Occipital lobe (tissue), 2 donors: ENCODE data around the gene AGK. TPM values are rescaled to one million over a fixed set of nuclear protein-coding genes. Genes with fewer than 3 reads are reported as not detected.
"Not testable (repeated sequence)": the region's sequence is repeated elsewhere in the genome, so short reads cannot be mapped to it uniquely, and the experiment has no call there.

Source experiments
- DNase-seq: peaks from one replicate; lab custom pipeline; 2025; lab: John Stamatoyannopoulos, UW
- total RNA-seq: library from RNA; depleted of rRNA; stranded (reverse); fragments of >200 nt; gene quantifications from one replicate; pipeline ENCODE4 v1.2.3, GENCODE V29; 2014

The AGK gene
- total RNA-seq, 1 donor from 2014 or later = 45.2 TPM

DNA sequence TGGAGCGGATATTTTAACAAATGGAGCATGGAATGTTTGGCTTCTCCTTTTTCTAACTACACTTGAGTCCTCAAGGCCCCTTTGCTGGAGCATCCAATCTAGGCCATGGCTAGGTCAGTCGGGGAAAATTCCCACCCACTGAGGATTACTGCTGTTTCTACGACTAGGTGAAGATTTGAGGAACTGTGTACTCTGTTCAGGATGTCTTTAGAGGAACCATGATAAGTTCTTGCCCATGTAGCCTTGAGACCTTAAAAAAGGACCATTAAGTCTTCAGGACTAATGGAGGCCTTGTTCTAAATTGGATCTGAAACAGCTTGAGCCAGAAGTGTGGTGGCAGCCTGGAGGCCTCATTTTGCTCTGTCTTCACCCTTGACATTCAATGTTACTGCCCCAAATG lies 6.2 kb downstream of the AGK start:
- no peak for DNase-seq

DNA sequence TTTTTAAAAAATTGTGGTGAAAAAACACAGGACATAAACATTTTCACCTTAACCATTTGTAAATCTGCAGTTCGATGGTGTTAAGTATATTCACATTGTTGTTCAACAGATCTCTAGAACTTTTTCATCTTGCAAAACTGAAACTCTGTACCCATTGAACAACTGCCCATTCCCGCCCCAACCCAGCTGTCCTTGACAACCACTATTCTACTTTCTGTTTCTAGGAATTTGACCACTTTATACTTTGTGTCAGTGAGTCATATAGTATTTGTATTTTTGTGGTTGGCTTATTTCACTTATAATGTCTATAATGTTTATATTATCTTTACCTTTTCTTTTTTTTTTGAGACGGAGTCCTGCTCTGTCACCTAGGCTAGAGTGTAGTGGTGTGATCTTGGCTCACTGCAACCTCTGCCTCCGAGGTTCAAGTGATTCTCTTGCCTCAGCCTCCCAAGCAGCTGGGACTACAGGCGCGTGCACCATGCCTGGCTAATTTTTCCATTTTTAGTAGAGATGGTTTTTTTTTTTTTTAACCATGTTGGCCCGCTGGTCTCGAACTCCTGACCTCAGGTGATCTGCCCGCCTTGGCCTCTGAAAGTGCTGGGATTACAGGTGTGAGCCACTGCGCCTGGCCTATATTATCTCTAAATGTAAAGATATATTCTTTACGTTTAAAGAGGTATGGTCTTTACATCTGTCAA lies 6.8 kb downstream of the AGK start:
- not testable (repeated sequence) for DNase-seq

DNA sequence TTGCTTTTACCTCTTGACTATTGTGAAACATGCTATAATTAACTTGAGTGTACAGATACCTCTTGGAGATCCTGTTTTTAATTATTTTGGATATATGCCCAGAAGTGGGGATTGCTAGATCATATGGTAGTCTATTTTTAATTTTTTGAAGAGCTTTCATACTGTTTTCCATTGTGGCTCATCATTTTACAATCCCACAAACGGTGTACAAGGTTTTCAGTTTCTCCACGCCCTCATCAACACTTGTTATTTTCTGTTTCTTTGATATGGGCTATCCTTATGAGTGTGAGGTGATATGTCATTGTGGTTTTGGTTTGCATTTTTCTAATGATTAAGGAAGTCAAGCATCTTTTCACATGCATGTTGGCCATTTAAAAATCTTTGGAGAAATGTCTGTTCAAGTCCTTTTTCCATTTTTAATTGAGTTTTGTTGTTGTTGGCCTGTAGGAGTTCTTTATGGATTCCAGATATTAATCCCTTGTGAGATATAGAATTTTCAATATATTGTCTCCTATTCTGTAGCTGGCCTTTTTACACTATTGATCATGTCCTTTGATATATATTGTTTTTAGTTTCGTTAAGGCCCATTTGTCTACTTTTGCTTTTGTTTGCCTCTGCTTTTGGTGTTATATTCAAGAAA lies 7.5 kb downstream of the AGK start:
- DNase-seq = no peak

DNA sequence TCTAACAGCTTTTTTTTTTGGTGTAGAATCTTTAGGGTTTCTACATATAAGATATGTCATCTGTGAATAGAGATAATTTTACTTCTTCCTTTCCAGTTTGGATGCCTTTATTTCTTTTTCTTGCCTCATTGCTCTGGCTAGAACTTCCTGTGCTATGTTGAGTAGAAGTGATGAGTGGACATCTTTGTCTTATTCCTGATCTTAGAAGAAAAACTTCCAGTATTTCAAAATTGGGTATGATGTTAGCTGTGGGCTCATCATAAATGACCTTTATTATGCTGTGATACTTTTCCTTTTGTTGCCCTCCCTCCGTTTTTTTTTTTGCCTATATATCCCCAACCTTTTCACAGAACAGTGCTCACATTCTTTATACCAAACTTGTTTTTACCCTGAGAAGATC lies 8.8 kb downstream of the AGK start:
- no peak for DNase-seq

DNA sequence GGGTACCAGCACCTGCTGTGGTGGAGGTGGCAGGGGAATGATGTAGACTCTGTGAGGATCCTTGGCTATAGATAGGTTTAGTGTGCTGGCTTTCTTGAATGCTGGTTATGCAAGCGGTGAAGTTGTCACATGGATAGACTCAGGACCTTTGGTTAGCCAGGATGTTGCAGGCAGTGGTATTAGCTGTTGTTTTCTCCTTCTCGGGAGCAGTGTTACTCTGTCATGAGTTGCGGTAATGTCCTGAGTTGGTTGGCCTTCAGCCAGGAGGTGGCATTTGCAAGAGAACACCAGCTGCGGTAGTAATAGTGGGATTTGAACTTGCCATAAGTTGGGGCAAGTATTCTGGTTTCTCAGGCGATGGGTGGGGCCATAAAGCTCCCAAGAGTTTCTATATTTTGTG lies 10.8 kb downstream of the AGK start:
- DNase-seq = no peak

DNA sequence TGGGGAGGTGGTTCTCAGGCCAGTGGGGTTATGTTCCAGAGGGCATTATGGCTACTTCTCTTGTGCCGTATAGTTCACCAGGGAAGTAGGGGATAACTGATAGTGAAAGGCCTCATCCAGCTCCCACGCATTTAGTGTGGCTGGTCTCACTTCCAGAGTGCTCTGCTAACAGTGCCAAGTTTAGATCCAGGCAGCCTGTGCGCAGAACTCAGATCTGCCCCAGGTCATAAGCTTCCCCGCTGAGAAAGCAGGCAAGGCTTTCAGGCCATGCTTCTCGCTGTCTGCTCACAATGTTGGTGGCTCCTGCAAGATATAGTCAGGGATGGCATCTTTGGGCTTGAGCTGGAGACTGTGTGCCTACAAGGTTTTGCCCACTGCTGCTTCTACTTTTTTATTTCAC lies 11.3 kb downstream of the AGK start:
- DNase-seq = no peak

DNA sequence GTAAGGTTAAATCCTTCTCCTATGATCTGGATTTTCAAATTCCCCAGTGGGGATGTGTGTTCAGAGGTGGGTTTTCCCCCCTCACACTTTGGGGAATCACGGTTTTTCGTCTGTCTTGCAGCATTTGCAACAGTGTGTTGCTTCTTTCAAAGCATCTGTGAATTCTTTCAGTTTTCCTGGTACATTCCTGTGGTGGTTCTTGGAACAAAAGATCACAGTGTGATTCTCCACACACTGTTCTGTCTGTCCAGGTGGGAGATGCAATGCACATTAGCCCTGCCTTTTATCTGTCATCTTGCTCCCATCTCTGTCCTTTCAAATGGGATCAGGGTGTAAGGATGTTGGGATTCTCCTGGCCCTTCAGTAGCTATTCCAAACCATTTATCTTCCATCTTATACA lies 11.8 kb downstream of the AGK start:
- no peak for DNase-seq

DNA sequence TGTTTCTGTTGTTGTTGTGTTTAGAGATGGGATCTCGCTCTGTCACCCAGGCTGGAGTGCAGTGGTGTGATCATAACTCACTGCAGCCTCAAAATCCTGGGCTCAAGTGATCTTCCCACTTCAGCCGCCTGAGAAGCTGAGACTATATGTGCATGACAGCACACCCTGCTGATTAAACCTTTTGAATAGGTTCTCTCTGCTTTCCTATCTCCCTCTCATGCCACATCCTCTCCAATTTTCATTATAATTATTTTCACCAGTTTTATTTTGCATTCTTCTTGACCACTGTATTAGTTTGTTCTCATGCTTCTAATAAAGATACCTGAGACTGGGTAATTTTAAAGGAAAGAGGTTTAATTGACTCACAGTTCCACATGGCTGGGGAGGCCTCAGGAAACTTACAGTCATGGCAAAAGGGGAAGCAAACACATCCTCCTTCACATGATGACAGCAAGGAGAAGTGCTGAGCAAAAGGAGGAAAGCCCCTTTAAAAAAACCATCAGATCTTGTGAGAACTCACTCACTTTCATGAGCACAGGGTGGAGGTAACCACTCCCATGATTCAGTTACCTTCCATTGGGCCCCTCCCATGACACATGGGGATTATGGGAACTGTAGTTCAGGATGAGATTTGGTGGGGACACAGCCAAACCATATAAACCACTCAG lies 12.9 kb downstream of the AGK start:
- no peak for DNase-seq

DNA sequence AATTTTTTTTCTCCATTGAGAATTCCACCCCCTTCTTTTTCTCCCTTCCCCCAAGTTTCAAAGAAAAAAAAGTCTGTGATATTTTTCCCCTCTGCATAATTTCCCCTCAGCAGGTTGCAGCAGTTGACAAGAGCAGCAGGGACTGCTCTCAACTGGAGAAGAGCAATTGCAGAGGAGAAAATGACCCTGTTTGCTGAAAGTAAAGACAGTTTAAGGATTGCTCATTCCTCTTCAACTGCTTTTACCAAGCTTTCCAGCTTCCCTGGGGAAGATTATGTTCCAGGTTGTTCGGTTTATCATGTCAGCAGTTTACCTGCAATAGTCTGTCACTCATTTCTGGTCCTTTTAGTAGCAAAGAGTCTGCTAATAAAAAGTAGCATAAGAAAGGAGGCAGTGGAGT lies 16.2 kb downstream of the AGK start:
- no peak for DNase-seq

DNA sequence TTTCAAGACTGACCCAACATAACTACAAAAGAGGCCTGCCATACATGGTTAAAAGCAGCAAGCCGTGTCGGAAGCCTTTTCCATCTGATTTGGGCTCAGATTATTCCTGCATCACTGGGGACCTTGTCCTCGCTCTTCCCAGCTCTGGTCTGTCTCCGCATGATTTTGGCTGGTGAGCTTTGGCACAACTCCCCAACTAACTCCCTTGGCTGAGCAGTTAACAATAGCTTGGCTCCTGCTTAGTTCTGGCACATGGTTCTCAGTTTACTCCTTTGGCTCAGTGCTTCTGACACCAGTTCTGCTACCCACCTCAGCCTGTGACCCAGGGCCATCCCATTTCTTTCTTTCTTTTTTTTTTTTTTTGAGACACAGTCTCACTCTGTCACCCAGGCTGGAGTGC lies 17.0 kb downstream of the AGK start:
- no peak for DNase-seq

DNA sequence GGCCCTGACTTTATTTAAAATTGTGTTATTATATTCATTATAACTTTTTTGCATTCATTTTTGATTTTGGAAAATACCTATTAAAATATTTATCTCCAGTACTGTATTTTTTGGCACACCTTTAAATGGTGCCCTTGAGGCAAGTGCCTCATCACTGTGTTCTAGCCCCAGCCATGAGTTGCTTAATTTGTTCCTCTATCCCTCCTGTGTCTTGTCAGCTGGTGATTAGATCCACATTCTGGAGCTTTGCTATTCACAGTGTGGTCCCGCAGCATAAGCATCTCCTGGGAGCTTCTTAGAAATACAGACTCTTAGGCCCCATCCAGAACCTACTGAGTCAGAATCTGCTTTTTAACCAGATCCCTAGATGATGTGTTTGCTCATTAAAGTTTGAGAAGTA lies 19.8 kb downstream of the AGK start:
- no peak for DNase-seq

DNA sequence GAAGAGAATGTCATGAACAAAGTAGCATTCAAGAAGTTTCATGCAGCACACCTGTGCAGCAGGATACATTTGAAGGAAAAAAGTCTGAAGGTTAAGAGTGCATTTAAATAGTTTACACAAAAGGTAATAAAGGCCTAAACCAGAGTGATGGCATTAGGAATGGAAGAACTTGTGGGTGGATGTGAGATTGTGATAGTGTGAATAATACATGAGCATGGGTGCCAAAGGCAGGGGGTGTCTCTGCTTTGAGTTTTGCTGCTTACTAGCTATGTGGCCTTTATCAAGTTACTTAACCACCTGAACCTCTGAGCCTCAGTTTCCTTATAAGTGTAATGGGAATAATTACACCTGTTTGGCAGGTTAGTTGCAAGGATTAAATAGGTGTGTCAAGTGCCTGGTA lies 21.0 kb downstream of the AGK start:
- DNase-seq = no peak

DNA sequence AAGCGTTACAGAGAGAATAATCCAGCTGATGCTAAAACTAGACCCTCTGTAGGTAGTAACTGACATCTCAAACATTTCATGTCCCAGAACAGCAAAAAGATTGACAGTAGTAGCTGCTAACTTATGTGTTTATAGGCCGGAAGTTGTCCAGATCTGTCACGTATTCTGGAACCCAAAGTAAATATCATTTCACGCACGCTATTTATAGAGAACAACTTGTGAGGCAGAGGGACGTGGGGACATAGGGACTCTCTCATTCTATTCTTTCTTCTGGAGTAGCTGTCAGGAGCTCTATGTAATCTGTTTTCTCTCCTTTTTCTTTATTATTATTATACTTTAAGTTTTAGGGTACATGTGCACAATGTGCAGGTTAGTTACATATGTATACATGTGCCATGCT lies 22.3 kb downstream of the AGK start:
- DNase-seq = no peak

DNA sequence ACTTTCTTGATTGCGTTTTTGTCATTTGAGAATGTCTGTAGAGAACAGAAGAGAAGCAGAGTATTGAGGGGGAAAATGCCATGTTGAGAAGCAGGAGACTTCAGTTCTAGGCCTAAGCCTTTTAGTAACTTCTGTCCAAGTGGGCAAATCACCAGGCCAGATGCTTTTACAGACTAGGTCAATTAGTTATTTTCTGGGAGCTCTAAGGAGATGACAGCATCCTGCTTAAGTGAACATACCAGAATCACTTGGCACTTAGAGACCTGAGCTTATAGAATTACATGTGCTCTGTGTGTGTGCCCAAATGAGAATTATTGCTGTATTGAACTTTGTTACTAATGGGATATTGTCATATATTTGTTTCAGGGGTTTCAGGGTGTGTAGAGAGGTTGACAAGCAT lies 24.0 kb downstream of the AGK start:
- no peak for DNase-seq

DNA sequence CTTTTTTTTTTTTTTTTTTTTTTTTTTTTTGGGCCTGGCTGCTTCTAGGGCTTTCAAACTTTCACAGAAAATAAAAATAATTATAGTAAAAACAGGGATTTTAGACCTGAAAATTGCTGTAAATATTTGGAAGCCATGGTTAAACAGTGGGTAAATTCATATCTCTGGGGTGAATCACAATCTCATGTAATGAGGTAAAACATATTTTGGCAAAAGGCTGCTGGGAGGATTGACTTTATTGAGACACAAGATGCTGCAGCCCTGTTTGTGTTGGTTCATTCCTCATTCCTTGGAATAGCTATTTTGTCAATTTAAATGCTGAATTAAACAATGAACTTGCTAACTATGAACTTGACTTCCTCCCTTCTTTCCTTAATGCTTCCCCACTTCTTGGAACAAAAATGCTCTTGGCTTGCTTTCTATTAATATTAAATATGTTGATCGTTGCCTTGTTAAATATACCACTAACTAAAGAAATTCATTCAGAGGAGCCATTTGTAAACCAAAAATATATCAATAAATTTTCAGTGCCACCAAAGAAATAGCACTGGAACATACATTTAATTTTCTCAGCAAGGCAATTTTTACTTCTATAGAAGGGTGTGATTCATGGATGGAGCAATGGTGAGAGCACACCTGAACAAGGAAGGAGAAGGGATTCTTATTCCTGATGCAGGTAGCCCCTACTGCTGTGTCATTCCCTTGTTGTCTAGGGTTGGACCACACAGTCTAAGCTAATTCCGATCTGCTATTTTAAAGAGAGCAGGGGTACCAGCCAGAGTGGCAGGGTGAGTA lies 24.6 kb downstream of the AGK start:
- DNase-seq = no peak

DNA sequence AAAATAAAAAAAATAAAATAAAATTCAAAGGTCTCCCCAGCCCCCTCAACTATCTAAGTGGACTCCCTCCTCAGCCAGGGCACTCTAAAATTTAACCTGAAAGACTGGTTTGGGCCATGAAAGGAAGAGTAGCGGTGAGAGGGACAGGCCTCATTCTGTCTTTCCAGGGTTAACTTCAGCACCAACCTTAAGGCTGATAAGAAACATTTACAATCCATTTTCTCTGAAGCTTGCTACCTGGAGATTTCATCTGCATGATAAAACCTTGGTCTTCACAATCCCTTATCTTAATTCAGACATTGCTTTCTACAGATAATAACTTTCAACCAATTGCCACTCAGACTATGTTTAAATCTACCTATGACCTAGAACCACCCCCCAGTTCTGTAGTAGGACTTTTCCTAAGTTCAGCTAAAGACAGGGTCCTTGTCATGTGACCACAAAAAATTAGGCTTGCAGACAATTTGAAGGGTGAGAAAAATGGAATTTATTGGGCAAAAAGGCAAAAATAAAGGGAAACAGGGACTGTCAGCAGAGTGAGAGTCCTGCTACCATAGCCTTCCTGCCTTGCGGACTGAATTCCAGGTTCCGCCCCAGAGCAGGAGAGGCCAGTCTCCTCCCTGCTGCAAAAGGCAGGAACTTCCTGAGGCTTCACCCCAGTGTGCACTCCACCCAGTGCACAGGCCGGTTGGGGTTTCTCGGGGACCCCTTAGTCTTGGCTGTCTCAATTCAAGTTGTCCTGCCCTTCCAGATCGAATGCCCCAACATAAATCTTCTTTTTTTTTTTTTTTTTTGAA lies 26.0 kb downstream of the AGK start:
- DNase-seq = no peak

DNA sequence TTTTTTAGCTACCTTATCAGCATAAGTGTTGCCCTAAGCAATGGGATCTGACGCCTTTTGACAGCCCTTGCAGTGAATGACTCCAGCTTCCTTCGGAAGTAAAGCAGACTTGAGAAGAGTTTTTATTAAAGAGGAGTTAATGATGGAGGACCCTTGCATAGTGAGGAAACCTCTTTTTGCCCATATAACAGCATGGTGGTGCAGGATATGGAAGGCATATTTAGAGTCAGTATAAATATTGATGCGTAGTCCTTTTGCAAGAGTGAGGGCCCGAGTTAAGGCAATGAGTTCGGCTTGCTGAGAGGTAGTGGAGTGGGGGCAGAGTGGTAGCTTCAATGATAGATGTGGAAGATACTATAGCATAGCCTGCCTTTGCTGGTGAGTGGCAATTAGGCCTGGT lies 28.7 kb downstream of the AGK start:
- DNase-seq = not testable (repeated sequence)

DNA sequence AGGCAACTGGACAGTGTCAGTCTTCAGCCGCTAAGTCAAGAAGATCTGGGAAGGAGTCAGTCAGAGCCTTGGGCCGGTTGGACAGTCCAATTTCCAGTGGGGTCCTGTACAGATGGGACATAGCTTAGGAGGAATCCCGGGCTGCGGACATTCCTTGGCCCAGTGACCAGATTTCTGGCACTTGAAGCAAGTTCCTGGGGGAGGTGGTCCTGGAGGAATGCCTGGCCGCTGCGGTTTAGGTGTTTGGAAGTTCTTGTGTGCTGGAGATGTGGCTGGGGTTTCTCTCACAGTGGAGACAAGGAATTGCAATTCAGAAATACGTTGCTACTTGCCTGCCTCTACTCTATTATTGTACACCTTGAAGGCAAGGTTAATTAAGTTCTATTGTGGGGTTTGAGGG lies 30.9 kb downstream of the AGK start:
- DNase-seq = not testable (repeated sequence)

DNA sequence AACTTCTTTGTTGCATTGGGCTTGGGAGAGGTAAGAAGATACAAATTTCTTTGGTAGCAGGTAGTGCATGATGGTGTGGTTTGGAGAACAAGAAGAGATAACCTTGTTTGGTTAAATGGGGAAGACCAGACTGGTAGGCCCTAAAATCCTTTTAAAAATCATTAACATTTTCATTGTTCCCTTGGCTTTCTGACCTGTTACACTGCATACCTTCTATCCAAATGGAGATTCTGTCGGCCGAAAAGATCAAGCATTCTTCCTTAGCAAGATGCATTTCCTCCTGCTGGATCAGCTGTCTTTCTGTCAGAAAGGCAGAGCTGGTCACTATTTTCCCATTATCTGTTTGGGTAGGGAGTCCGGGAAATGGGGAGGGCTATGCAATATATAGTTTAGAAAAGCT lies 33.7 kb downstream of the AGK start:
- no peak for DNase-seq

DNA sequence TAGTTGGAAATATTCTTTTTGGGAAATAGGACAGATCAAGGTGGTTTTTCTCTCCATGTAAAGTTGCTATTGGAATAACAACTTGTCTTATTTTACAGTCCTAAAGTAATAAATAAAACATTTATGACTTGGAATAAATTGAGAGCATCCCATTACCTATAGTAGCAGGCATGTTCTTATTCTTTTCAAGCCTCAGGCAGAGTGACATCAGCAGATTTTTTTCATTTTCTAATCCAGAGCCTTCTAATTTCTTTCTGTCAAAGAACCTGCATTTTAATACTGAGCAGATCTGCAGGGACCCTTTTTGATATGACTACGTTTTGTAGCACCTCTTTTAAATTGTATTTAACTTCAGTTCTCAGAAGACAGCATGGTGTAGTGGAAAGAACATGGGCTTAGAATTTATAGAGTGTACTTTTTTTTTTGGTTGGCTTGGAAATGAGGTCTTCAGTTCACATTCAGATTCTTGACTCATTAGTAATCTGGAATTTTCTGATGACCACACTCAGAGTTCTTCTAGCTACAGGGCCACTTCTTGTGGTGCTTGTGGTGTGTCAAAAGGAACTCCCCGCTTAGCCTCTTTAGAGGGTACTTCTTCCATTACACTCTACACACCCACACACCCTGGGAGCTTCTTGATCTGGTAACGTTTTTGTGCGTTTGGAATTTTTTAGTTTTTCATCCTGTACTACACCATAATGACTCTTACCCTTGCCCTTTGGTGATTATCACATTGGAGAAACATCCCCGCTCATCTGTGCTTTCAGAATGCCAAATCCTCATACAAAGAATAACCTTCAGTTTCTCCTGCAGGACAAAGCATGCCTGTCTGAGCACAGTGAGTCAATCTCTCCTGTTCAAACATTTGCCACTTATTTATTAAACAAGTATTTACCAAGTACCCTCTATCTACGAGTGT lies 34.6 kb downstream of the AGK start:
- no peak for DNase-seq
